ENCODE results near the gene RPL37.
"Not testable (repeated sequence)": the region's sequence is repeated elsewhere in the genome, so short reads cannot be mapped to it uniquely, and the experiment has no call there.

The RPL37 gene

GRCh38 chr5:40834849-40835787 lies at the start of gene RPL37:
Gene RPL37 (minus strand): TSS chr5:40835222. CDS start chr5:40835185, 37 bp downstream.
- Histone ChIP-seq H3K9ac (ENCODE audit: low read length in 5 of 5) (peak within 1 kb of the TSS; percentile 89 to 98 (median 94)), H3K4me1 (ENCODE audit: control insufficient read depth in 5 of 5, insufficient read depth in 5 of 5, low read length in 5 of 5) (peaks cover 8 to 37% (median 27%) of the 10 kb centered on the region in 5 donors), H3K27me3 (ENCODE audit: control insufficient read depth in 5 of 5, insufficient read depth in 4 of 5, low read length in 5 of 5) (no peaks in the 10 kb centered on the region), H3K36me3 (ENCODE audit: control insufficient read depth in 5 of 5, insufficient read depth in 5 of 5, low read length in 5 of 5) (peaks cover 24 to 38% (median 36%) of the 10 kb centered on the region in 5 donors), H3K4me3 (ENCODE audit: low read depth in 1 of 5, low read length in 5 of 5) (peak within 1 kb of the TSS; percentile 88 to 99 (median 98)), H3K27ac (ENCODE audit: low read depth, low read length) (peak within 1 kb of the TSS; percentile 96), H3K9me3 (ENCODE audit: control insufficient read depth in 5 of 5, low read length in 5 of 5) (no peaks in the 10 kb centered on the region)

DNA sequence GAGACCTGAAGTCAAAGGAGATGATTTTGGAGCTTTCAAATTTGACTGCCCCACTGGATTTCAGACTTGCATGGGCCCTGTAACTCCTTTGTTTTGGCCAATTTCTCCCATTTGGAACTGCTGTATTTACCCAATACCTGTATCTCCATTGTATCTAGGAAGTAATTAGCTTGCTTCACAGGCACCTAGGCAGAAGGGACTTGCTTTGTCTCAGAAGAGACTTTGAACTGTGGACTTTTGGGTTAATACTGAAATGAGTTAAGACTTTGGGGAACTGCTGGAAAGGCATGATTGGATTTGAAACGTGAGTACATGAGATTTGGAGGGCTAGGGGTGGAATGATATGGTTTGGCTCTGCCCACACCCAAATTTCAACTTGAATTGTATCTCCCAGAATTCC lies 48.0 kb upstream of the RPL37 start:
- H3K4me1 ChIP-seq (ENCODE audit: control insufficient read depth in 5 of 5, insufficient read depth in 5 of 5, low read length in 5 of 5); H3K27me3 ChIP-seq (ENCODE audit: control insufficient read depth in 5 of 5, insufficient read depth in 4 of 5, low read length in 5 of 5); H3K27ac ChIP-seq (ENCODE audit: low read depth, low read length); H3K4me3 ChIP-seq (ENCODE audit: low read depth in 1 of 5, low read length in 5 of 5); H3K9ac ChIP-seq (ENCODE audit: low read length in 5 of 5); H3K36me3 ChIP-seq (ENCODE audit: control insufficient read depth in 5 of 5, insufficient read depth in 5 of 5, low read length in 5 of 5); H3K9me3 ChIP-seq (ENCODE audit: control insufficient read depth in 5 of 5, low read length in 5 of 5): not testable (repeated sequence)

DNA sequence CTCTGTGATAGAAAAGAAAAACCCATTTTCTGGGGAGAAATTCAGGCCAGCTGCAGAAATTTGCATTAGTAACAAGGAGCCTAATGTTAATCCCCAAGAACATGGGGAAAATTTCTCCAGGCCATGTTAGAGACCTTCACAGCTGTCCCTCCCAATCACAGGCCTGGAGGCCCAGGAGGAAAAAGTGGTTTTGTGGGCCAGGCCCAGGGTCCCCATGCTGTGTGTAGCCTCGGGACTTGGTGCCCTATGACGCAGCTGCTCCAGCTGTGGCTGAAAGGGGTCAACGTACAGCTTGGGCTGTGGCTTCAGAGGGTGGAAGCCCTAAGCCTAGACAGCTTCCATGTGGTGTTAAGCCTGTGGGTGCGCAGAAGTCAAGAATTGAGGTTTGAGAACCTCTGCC lies 47.3 kb upstream of the RPL37 start:
- H3K9me3 ChIP-seq (ENCODE audit: control insufficient read depth in 5 of 5, low read length in 5 of 5) = peaks cover 0 to 2% (median 0%) of the 10 kb centered on the region in 5 donors
- H3K4me1 ChIP-seq (ENCODE audit: control insufficient read depth in 5 of 5, insufficient read depth in 5 of 5, low read length in 5 of 5) = peaks cover 0 to 3% (median 2%) of the 10 kb centered on the region in 5 donors
- no peaks in the 10 kb centered on the region for H3K27me3 ChIP-seq (ENCODE audit: control insufficient read depth in 5 of 5, insufficient read depth in 4 of 5, low read length in 5 of 5)
- no peak overlapping the region for H3K27ac ChIP-seq (ENCODE audit: low read depth, low read length)
- H3K9ac ChIP-seq (ENCODE audit: low read length in 5 of 5) = no peak overlapping the region
- H3K36me3 ChIP-seq (ENCODE audit: control insufficient read depth in 5 of 5, insufficient read depth in 5 of 5, low read length in 5 of 5) = no peaks in the 10 kb centered on the region
- H3K4me3 ChIP-seq (ENCODE audit: low read depth in 1 of 5, low read length in 5 of 5) = no peak overlapping the region

DNA sequence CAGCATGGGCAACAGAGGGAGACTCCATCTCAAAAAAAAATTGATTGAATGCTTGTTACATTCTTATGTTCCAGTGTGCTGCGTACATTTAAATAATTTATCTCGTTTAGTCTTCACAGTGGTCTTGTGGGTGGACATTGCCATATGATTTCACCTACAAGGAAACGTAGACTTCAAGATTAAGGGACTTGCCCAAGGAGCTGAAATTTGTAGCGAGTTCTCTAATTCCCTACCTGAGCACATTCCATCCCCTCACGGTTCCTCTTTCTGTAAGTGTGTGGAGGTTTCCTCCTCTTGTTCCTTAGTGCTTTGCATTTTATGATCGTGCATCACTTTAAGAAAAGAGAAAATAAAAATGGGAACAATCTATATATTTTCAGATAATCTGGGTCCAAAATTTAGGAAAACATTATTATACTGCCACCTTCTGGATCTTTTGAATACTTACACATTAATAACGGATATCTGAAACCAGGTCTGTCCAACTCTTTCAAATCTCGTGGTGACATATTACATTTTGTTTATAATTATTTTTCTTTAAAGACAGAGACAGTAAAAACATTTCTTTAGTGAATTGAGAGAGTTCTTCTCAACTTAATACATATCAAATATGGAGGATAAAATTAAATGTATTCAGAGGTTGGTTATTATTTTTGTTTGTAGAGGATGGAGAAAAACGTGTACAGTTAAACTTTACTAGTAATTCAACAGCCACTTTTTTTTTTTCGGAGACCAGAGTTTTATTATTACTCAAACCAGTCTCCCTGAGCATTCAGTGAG lies 44.3 kb upstream of the RPL37 start:
- peaks cover 0 to 3% (median 2%) of the 10 kb centered on the region in 5 donors for H3K4me1 ChIP-seq (ENCODE audit: control insufficient read depth in 5 of 5, insufficient read depth in 5 of 5, low read length in 5 of 5)
- no peak overlapping the region for H3K27ac ChIP-seq (ENCODE audit: low read depth, low read length)
- H3K4me3 ChIP-seq (ENCODE audit: low read depth in 1 of 5, low read length in 5 of 5) = no peak overlapping the region
- H3K9me3 ChIP-seq (ENCODE audit: control insufficient read depth in 5 of 5, low read length in 5 of 5) = peaks cover 0 to 2% (median 0%) of the 10 kb centered on the region in 5 donors
- H3K9ac ChIP-seq (ENCODE audit: low read length in 5 of 5) = no peak overlapping the region
- H3K27me3 ChIP-seq (ENCODE audit: control insufficient read depth in 5 of 5, insufficient read depth in 4 of 5, low read length in 5 of 5) = no peaks in the 10 kb centered on the region
- no peaks in the 10 kb centered on the region for H3K36me3 ChIP-seq (ENCODE audit: control insufficient read depth in 5 of 5, insufficient read depth in 5 of 5, low read length in 5 of 5)

DNA sequence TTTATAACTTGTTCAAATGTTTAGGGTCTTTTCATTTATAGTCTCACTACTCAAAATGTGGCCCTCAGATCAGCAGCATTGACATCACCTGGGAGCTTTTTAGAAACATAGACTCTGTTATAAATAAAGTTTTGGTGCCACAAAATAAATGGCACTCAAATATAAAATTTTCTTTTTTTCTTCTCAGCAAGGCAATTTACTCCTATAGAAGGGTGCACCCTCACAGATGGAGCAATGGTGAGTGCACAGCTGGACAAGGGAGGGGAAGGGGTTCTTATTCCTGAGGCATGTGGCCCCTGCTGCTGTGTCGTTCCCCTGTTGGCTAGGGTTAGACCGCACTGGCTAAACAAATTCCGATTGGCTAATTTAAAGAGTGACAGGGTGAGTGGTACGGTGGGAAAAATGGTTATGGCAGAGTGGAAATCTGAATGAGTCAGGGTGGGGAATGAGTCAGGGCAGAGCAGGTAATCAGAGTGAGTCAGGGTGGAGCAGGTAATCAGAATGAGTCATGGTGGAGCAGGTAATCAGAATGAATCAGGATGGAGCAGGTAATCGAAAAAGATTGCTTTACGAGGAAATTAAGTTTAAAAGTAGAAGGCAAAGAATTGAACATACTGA lies 42.5 kb upstream of the RPL37 start:
- H3K27ac ChIP-seq (ENCODE audit: low read depth, low read length) = no peak overlapping the region
- H3K9me3 ChIP-seq (ENCODE audit: control insufficient read depth in 5 of 5, low read length in 5 of 5) = peaks cover 0 to 2% (median 0%) of the 10 kb centered on the region in 5 donors
- no peaks in the 10 kb centered on the region for H3K36me3 ChIP-seq (ENCODE audit: control insufficient read depth in 5 of 5, insufficient read depth in 5 of 5, low read length in 5 of 5)
- H3K9ac ChIP-seq (ENCODE audit: low read length in 5 of 5) = no peak overlapping the region
- no peak overlapping the region for H3K4me3 ChIP-seq (ENCODE audit: low read depth in 1 of 5, low read length in 5 of 5)
- H3K27me3 ChIP-seq (ENCODE audit: control insufficient read depth in 5 of 5, insufficient read depth in 4 of 5, low read length in 5 of 5) = no peaks in the 10 kb centered on the region
- H3K4me1 ChIP-seq (ENCODE audit: control insufficient read depth in 5 of 5, insufficient read depth in 5 of 5, low read length in 5 of 5) = peaks cover 0 to 3% (median 2%) of the 10 kb centered on the region in 5 donors

- no peak overlapping the region for H3K27ac ChIP-seq (ENCODE audit: low read depth, low read length)
- no peaks in the 10 kb centered on the region for H3K36me3 ChIP-seq (ENCODE audit: control insufficient read depth in 5 of 5, insufficient read depth in 5 of 5, low read length in 5 of 5)
- peaks cover 0 to 3% (median 2%) of the 10 kb centered on the region in 5 donors for H3K4me1 ChIP-seq (ENCODE audit: control insufficient read depth in 5 of 5, insufficient read depth in 5 of 5, low read length in 5 of 5)
- no peak overlapping the region for H3K4me3 ChIP-seq (ENCODE audit: low read depth in 1 of 5, low read length in 5 of 5)
- H3K27me3 ChIP-seq (ENCODE audit: control insufficient read depth in 5 of 5, insufficient read depth in 4 of 5, low read length in 5 of 5) = no peaks in the 10 kb centered on the region
- H3K9me3 ChIP-seq (ENCODE audit: control insufficient read depth in 5 of 5, low read length in 5 of 5) = peaks cover 0 to 2% (median 0%) of the 10 kb centered on the region in 5 donors
- H3K9ac ChIP-seq (ENCODE audit: low read length in 5 of 5) = no peak overlapping the region
Observed at GRCh38 chr5:40875958-40876357, 40.9 kb upstream of the RPL37 start.

- Histone ChIP-seq H3K27me3 (ENCODE audit: control insufficient read depth in 5 of 5, insufficient read depth in 4 of 5, low read length in 5 of 5) (no peaks in the 10 kb centered on the region), H3K36me3 (ENCODE audit: control insufficient read depth in 5 of 5, insufficient read depth in 5 of 5, low read length in 5 of 5) (no peaks in the 10 kb centered on the region), H3K27ac (ENCODE audit: low read depth, low read length) (no peak overlapping the region), H3K9ac (ENCODE audit: low read length in 5 of 5) (no peak overlapping the region), H3K9me3 (ENCODE audit: control insufficient read depth in 5 of 5, low read length in 5 of 5) (peaks cover 0 to 2% (median 0%) of the 10 kb centered on the region in 5 donors), H3K4me3 (ENCODE audit: low read depth in 1 of 5, low read length in 5 of 5) (no peak overlapping the region), H3K4me1 (ENCODE audit: control insufficient read depth in 5 of 5, insufficient read depth in 5 of 5, low read length in 5 of 5) (no peaks in the 10 kb centered on the region)
Observed at GRCh38 chr5:40873286-40873880, 38.4 kb upstream of the RPL37 start.

DNA sequence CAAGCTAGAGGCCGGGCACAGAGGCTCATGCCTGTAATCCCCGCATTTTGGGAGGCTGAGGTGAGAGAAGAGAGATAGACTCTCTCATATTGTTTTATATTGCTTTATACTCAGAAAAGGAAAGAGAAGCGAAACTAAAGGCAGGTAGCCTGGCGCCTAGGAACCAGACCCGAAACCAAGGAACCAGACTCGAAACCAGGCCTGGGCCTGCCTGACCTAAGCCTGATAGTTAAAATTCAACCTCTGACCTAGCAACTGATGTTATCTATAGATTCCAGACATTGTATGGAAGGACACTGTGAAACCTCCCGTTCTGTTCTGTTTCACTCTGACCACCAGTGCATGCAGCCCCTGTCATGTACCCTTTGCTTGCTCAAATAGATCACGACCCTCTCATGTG lies 37.2 kb upstream of the RPL37 start:
- H3K4me1 ChIP-seq (ENCODE audit: control insufficient read depth in 5 of 5, insufficient read depth in 5 of 5, low read length in 5 of 5); H3K36me3 ChIP-seq (ENCODE audit: control insufficient read depth in 5 of 5, insufficient read depth in 5 of 5, low read length in 5 of 5); H3K27me3 ChIP-seq (ENCODE audit: control insufficient read depth in 5 of 5, insufficient read depth in 4 of 5, low read length in 5 of 5); H3K9ac ChIP-seq (ENCODE audit: low read length in 5 of 5); H3K27ac ChIP-seq (ENCODE audit: low read depth, low read length); H3K4me3 ChIP-seq (ENCODE audit: low read depth in 1 of 5, low read length in 5 of 5); H3K9me3 ChIP-seq (ENCODE audit: control insufficient read depth in 5 of 5, low read length in 5 of 5): not testable (repeated sequence)

DNA sequence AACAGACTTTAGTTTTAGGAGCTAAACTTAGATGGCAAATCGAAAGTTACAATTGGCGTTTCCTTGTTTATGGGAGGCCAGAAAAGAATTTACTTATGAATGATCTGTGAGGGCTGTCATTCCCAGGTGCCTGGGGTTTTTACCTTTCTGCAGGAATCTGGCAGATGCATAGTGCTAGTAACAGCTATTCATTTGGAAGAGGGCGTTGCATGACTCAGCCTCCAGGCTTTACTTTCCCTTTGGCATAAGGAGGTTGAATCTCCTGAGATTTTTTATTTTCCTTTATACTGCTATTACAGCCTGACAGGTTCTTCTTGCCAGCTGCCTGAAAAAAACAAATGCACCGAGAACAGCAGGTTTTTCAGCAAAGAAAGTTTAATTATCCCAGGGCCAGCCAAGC lies 36.2 kb upstream of the RPL37 start:
- no peak overlapping the region for H3K27ac ChIP-seq (ENCODE audit: low read depth, low read length)
- no peaks in the 10 kb centered on the region for H3K9me3 ChIP-seq (ENCODE audit: control insufficient read depth in 5 of 5, low read length in 5 of 5)
- no peaks in the 10 kb centered on the region for H3K4me1 ChIP-seq (ENCODE audit: control insufficient read depth in 5 of 5, insufficient read depth in 5 of 5, low read length in 5 of 5)
- H3K36me3 ChIP-seq (ENCODE audit: control insufficient read depth in 5 of 5, insufficient read depth in 5 of 5, low read length in 5 of 5) = no peaks in the 10 kb centered on the region
- H3K9ac ChIP-seq (ENCODE audit: low read length in 5 of 5) = peak overlapping the region in 1 of 5 donors; percentile 2
- H3K4me3 ChIP-seq (ENCODE audit: low read depth in 1 of 5, low read length in 5 of 5) = no peak overlapping the region
- no peaks in the 10 kb centered on the region for H3K27me3 ChIP-seq (ENCODE audit: control insufficient read depth in 5 of 5, insufficient read depth in 4 of 5, low read length in 5 of 5)
